RWPE2 (cell line): Measurements from ENCODE around the gene CACYBP.

ENCODE experiments used
- ATAC-seq: fragments of 200-7000 bp; cut with Tn5 transposase; 3 replicates; pipeline ENCODE4 v1.9.1; 2021; ENCODE audit warnings: low read depth
- DNase-seq: peaks from one replicate; pipeline ENCODE4 v3.0.0-alpha.2; 2020; ENCODE audit warnings: low spot score
- H3K27ac ChIP-seq: fragments of 450-650 bp; 2 replicates; pipeline ENCODE4 v1.5.1; 2017; ENCODE audit warnings: mild to moderate bottlenecking; ENCODE audit not compliant: poor library complexity, severe bottlenecking
- H3K27me3 ChIP-seq: fragments of 250-450 bp; sonication (Bioruptor Pico); 2 replicates; pipeline ENCODE4 v1.5.1; 2021; ENCODE audit warnings: mild to moderate bottlenecking, moderate library complexity; ENCODE audit not compliant: insufficient read depth, poor library complexity, severe bottlenecking
- H3K36me3 ChIP-seq: fragments of 250-450 bp; sonication (Bioruptor Pico); 2 replicates; pipeline ENCODE4 v1.5.1; 2020; ENCODE audit warnings: low read depth, mild to moderate bottlenecking, moderate library complexity
- H3K4me1 ChIP-seq: fragments of 250-450 bp; sonication (Bioruptor Pico); 2 replicates; pipeline ENCODE4 v1.5.1; 2021; ENCODE audit warnings: mild to moderate bottlenecking, moderate library complexity; ENCODE audit not compliant: insufficient read depth, poor library complexity, severe bottlenecking
- H3K4me3 ChIP-seq: fragments of 250-450 bp; sonication (Bioruptor Pico); 2 replicates; pipeline ENCODE4 v1.5.1; 2021; ENCODE audit warnings: mild to moderate bottlenecking, moderate library complexity; ENCODE audit not compliant: severe bottlenecking
- H3K9me3 ChIP-seq: fragments of 250-450 bp; sonication (Bioruptor Pico); 2 replicates; pipeline ENCODE4 v1.5.1; 2021; ENCODE audit warnings: mild to moderate bottlenecking, moderate library complexity; ENCODE audit not compliant: severe bottlenecking
- CTCF ChIP-seq: fragments of 450-650 bp; IDR thresholded peaks from one replicate; pipeline ENCODE4 v1.5.1; 2017; ENCODE audit warnings: mild to moderate bottlenecking, moderate library complexity; ENCODE audit not compliant: poor library complexity, severe bottlenecking

CACYBP gene

GRCh38 chr1:174956086-174956485 lies 43.7 kb upstream of the CACYBP start:
- Histone ChIP-seq H3K9me3 (no peaks in the 10 kb centered on the region), H3K27ac (no peak overlapping the region), H3K4me3 (no peak overlapping the region), H3K27me3 (no peaks in the 10 kb centered on the region), H3K4me1 (no peaks in the 10 kb centered on the region), H3K36me3 (no peaks in the 10 kb centered on the region)
- TF ChIP-seq CTCF = no peak
- DNase-seq (no peak), ATAC-seq (no peak)

- TF ChIP-seq CTCF = no peak
- Histone ChIP-seq H3K36me3 (no peaks in the 10 kb centered on the region), H3K4me3 (no peak overlapping the region), H3K27ac (no peak overlapping the region), H3K27me3 (no peaks in the 10 kb centered on the region), H3K4me1 (no peaks in the 10 kb centered on the region), H3K9me3 (no peaks in the 10 kb centered on the region)
- ATAC-seq (no peak), DNase-seq (no peak)
Observed at GRCh38 chr1:174956976-174957375, 42.8 kb upstream of the CACYBP start.

DNA sequence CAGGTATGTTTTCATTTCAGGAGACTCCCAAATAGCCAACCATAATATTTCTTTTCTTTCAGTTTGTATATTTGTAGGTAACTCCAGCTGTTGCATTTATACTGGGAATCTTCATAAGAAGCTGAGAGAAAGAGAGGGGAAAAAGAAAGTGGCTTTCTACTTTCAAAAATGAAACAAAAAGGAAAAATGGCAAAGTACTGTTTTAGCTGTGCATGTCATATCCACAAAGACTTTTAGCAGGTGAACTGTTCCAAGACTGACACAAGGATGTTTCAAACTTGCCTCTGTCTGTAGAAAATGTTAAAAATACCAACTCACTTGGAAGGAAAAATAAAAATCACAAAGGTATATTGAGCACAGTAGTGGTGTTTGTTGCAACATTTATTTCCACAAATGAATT lies 41.9 kb upstream of the CACYBP start:
- Histone ChIP-seq H3K4me1 (no peaks in the 10 kb centered on the region), H3K9me3 (no peaks in the 10 kb centered on the region), H3K27me3 (no peaks in the 10 kb centered on the region), H3K27ac (no peak overlapping the region), H3K36me3 (no peaks in the 10 kb centered on the region), H3K4me3 (no peak overlapping the region)
- no peak for TF ChIP-seq CTCF
- DNase-seq (no peak), ATAC-seq (no peak)

DNA sequence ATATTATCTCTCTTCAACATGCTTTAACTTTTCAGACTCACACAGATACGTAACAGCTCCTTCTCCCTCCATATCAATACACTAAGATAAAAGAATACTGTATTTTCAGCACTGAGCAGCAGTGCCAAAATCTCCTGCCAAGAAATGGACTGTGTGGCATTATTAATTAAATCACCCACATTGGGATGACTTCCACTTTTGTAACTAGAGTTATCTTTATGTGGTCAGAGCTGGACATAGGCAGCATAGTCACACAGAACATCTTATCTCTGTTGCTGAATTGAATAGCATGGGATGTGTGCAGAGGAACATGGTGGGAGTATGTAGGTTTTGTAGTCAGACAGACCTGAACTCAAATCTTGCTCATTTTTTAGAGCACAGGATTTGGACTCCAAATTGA lies 41.4 kb upstream of the CACYBP start:
- no peak overlapping the region for H3K27ac ChIP-seq
- no peaks in the 10 kb centered on the region for H3K36me3 ChIP-seq
- no peak for TF ChIP-seq CTCF
- no peaks in the 10 kb centered on the region for H3K27me3 ChIP-seq
- no peak for DNase-seq
- ATAC-seq = no peak
- no peak overlapping the region for H3K4me3 ChIP-seq
- no peaks in the 10 kb centered on the region for H3K9me3 ChIP-seq
- no peaks in the 10 kb centered on the region for H3K4me1 ChIP-seq

DNA sequence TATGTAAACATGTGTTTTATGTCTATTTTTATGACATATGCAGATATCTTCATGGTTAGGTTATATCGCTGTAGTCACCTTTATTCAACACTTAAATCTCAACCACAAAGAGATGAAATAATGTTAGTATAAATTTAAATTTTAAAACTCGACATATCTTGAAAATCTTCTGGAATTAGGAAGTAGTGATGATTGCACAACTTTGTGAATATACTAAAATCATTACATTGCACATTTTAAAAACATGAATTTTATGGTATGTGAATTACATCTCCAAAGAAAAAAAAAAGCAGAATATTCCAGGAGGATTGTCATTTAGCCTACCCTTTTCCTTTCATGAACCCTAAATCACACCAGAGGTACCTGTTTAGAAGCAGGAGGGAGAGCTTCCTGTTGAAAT lies 39.4 kb upstream of the CACYBP start:
- Histone ChIP-seq H3K36me3 (no peaks in the 10 kb centered on the region), H3K27me3 (no peaks in the 10 kb centered on the region), H3K4me1 (peaks cover 11% of the 10 kb centered on the region), H3K9me3 (no peaks in the 10 kb centered on the region), H3K4me3 (no peak overlapping the region), H3K27ac (no peak overlapping the region)
- TF ChIP-seq CTCF = no peak
- DNase-seq (no peak), ATAC-seq (no peak)
